Melanocyte of skin (primary cell): Measurements from ENCODE around the gene TRIM13. TPM values are rescaled to one million over a fixed set of nuclear protein-coding genes. Genes with fewer than 3 reads are reported as not detected.

ENCODE experiments used
- small RNA-seq, 2 donors: library from RNA; depleted of rRNA; stranded (forward); fragments of <200 nt; gene quantifications; one replicate each; pipeline ENCODE3, GENCODE V24; 2012
- total RNA-seq, 2 donors: library from RNA; depleted of rRNA; stranded (reverse); fragments of >200 nt; gene quantifications; 2 replicates each; pipeline ENCODE4 v1.2.3, GENCODE V29; 2012

The TRIM13 gene
- 10 to 100 TPM; 15.7 to 16.5 TPM for total RNA-seq

DNA sequence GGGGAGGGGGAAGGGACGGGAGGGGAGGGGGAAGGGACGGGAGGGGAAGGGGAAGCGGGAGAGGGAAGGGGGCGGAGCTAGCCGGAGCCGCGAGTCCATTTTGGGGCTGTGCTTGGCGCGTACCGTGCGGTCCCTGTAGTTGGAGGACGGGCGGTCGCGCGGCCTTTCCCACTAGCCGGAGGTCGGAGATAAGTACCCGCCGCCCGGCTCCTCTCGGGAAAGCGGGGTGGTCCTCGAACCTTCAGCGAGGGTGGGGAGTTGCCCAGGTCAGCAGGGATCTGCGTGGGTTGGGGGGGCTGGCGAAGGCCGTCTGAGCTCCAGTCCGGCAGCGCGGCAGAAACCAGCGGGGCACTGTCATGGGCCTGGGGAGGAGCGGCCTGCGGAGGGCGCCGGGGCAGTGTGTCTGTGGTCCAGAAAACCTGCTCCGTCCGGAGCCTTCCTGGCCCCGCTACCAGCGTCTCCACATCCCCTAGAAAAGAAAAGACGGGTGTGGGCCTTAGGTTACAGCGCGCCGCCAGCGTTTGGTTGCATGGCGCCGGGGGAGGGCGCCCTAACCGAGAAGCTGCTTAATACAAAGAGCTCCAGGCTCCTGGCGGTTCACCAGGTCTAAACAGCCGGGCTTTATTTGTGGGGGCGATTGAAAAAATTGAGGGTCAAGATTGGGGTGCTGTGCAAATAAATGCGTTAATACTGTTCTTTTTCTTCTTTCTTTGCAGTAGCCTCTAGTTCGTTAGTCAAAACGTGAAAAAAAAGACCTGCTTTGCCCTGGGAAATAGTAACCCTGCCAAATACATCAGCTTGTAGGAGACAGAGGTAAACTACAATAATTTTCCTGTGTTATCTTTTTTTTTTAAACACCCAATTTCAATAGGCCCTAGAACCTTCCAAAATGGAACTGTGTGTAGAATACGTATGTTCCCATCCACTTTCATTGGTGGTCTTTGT is at the start of gene TRIM13:
Gene TRIM13 (plus strand): TSS at position 92 of the 945 bp plus-strand sequence. CDS start 14,899 bp downstream, outside the sequence.

DNA sequence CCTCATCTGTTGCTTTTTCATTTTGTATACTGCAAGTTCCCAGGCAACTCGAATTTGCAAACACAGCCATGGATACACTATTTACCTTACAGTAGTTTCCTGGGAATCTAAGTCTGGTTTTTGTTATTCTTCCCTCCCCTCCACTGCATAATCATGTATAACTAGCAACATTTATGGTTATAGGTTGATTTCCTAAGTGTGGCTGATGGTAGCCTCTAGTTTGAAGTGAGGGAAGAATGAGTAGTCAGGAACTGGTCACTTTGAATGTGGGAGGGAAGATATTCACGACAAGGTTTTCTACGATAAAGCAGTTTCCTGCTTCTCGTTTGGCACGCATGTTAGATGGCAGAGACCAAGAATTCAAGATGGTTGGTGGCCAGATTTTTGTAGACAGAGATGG is 18.4 kb downstream of the TRIM13 start, which contains the start of gene KCNRG:
Gene KCNRG (plus strand): TSS at position 187 of the 400 bp plus-strand sequence. CDS start 50 bp downstream, at position 237.

Small RNAs within 50 kb of the gene (small RNA-seq; reads per million reads assigned to genes)
- gene MIR16-1 (29.5 to 34.2 reads per million in 2 donors), gene MIR3613 (0 reads per million in 2 donors), gene RF02105 (0 reads per million in 2 donors), gene RF02106 (0 reads per million in 2 donors), gene RF02107 (0 reads per million in 2 donors), gene RF02108 (0 reads per million in 2 donors)

Other genes starting within 250 kb of the TRIM13 start
- 10 to 100 TPM; 18.6 to 27.6 TPM for gene KPNA3, start 204.4 kb upstream of the TRIM13 start, total RNA-seq
- 1 to 10 TPM; 4.8 to 6.7 TPM for gene SPRYD7, start 60.7 kb upstream of the TRIM13 start, total RNA-seq
- gene KCNRG, start 18.4 kb downstream of the TRIM13 start, total RNA-seq, result 1 to 10 TPM in 1 of 2 donors, under 1 TPM in 1; 1.00 to 1.7 TPM